GM18526 (cell line): Measurements from ENCODE around the gene VSIR.
A peak's percentile ranks its signal among the peaks of the same experiment; 100 is the strongest.

Experiments
- POLR2A ChIP-seq: IDR thresholded peaks from 3 replicates; pipeline ENCODE4 v1.6.1; 2011; ENCODE audit not compliant: insufficient read length; ENCODE audit errors: extremely low read depth

Gene VSIR

DNA sequence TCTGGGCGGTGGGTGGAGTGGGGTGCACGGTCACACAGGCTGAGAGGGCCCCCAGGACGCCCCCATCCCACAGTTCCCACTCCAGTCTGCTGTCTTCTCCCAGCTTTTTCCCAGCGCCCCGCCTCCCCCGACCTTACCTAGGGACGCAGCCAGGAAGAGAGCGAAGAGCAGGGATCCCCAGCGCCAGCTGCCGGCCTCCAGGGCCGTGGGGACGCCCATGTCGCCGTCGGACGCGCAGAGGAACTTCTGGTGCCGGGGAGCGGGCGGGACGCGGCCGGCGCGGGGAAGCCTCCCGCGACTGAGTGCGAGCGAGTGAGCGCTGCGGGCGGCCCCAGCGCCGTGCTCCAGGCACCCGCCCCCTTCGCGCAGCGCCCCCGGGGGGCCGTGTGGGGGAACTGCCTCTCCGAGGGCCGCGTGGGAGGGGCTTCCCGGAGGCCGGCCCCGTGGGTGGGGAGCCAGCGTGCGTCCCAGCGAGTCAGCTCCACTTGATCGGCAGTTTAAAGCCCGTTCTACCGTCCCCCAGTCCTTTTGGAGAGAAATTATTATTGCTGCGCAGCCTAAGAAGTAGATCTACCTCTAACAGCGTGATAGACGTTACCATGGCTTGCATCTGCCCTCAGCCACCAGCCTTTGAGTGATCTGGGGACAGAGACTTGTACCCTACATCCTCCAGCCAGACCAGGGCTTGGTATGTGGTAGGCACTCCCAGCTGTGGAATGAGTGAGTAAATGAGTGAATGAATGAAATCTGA is at the start of gene VSIR:
Gene VSIR, minus strand, starts transcription at position 300 of the 751 bp plus-strand sequence. Its CDS starts 81 bp downstream, at position 219.
- peak; percentile 83 for TF ChIP-seq POLR2A

DNA sequence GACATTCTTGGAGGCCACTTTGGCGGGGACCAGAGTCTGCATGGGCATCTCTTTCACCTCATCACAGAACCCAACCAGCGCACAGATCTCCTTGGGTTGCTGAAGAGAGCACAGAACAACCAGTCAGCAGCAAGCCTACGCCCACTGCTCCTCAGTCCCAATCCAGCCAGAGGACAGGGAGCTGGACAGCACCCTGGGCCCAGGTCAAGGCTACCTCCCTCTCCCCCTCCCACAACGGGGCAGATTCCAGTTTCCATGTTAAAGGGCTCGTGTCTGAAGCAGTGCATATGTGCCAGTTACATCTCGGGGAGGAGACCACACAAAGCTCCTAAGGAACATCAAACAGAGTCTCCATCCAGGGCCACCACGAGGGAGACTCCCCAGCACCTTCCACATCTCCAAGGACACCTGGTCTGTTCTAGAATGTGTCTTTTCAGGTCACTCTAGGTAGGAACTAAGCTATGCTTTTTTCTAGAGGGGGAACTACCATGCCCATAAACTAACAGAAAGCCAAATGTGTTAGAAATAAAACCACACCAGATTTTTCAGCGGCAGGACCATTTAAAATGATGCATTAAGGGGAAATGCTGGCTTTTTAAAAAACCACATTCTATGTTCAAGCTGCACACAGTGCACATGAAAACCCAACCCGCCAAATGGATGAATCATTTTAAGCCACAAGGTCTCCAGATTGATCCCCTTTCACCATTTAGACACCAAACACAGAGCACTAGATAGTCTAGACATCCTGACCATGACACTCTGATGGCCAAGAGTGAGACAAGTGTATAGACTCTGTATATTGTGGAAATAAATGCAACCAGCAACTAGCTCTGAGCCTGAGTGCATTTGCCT is 48.8 kb upstream of the VSIR start:
- TF ChIP-seq POLR2A = no peak

DNA sequence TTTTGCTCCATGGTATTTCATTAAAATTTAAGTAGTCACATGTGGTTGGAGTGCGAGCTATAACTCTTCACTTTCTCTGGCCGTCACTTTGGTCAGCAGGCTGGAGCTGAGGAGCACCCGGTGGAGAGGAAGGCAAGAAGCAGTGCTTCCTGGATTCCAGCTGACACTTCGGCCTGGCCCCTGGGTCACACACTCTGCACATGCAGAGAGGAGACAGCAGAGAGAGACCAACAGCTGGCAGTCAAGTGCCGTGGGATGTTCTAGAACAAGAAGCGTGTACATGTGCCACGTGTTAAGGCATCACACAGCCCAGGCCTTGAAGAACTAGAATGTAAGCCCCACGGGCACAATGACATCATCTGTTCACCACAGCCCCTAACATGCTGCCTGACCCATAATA is 47.6 kb upstream of the VSIR start:
- no peak for TF ChIP-seq POLR2A

DNA sequence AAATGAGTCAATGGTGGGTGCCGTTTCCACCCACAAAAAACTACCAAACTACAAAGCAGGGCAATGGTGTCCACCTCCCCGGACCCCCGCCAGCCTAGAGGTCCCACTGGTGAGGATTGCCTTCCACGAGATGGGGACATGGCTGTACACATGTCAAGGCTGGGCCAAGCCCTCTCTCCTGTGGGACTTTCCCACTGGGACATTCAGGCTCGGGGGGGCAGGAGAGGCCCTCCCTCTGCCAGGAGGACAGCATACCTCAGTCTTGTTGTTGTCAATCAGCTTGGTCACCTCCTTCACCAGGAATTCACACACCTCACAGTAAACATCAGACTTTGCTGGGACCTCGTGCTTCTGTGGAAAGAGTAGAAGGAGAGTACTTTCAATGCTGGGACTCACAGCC is 46.7 kb upstream of the VSIR start:
- no peak for TF ChIP-seq POLR2A

DNA sequence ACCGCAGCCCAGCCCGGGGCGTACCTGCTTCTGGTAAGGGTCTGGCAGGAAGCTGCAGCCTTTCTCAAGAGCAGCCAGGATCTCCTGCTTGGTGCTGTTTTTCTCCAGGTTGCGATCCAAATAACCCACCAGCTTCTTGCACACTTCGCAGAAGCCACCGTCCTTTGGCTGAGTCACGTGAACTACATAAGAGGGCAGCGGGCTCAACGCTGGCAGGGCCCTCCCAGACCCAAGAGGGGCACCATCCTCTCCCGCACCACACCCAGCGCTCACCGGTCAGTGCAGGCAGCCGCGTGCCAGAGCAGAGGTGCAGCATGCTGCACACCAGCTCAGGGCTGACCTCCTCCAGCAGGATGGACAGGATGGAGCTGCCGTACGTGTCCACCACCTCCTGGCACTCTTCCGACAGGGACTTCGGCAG is 46.1 kb upstream of the VSIR start:
- no peak for TF ChIP-seq POLR2A

DNA sequence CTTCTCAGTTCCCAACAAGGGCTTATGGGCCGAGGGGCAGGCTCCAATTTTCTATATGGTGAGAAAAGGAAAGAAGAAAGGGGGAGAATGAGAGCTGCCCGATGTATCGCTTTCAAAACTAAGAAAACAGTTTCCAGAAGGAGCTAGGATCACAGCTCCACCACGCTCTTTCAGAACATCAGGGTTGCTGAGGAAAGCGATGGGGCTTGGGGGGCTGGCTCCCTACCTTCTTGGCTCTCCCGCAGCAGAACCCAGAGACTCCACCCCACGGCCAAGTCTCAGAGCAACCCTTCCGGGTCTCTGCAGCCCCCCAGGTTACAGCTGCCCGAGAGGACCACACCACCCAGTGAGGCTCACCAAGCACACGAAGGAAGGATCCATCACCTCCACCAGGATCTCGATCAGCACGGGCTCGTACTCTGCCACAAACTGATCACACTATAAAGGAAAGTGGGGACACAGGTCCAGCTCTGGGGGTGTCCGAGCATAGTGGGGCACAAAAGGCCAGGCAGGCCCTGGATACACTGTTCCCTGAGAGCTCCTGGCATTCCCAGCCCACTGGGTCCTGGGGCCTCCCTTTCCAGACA is 45.4 kb upstream of the VSIR start:
- TF ChIP-seq POLR2A = no peak

DNA sequence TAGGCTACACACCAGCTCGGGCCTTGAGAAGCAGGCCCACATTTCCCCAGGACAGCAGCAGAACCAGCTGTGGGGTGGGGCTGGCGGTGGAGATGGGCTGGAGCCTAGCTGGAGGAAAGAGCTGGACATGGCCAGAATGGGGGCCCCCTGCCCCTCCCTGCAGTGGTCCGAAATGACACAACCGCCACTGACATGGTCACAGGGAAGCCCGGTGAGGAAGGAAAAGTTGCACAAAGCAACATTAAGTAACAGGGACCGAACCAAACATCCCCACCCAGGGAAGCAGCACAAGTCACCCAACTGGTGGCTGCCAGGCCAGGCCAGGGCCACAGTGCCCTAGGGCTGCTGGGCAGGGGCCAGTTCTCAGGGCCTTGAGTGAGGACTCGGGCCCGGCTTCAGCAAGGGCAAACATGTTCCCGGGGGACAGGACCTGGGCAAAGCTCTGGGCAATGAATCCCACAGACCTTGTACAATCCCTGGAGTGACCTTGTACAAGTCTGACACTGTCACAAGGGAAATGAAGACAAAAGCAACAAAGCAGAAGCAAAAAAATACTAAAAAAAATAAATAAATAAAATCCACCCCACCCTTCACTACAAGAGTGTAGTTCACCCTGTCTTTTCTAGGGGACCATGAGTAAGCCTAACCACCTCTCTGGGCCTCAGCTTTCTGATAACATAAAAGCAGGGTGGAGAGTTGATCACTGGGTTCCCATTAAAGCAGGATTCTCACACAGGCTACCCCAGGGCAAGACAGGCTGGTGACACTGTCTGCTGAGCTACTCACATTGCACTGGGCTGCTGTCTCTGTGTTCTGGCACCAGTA is 44.7 kb upstream of the VSIR start:
- no peak for TF ChIP-seq POLR2A

DNA sequence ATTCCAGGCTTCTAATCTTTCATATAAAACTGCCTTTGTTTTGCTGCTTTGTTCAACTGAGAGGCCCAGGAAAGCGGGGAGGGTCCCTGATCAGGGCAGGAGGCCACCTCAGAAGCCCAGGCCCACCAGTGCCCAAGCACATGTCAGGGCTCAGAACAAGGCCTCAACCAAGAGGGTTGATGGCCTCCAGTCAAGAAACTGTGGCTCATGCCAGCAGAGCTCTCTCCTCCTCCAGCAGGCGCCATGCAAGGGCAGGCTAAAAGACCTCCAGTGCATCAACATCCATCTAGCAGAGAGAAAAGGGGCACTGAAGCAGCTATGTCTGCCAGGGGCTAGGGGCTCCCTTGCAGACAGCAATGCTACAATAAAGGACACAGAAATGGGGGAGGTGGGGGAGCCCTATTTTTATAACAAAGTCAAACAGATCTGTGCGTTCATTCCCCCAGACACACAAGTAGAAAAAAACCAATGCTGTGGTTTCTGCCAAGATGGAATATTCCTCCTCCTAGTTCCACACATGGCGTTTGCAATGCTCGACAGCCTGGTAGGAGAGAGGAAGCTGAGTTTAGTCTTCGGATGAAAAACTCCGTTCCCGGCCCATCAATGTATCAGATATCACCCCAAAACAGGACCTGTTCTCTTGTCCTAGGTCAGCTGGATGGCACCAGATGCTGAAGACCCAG is 43.8 kb upstream of the VSIR start:
- TF ChIP-seq POLR2A = no peak

DNA sequence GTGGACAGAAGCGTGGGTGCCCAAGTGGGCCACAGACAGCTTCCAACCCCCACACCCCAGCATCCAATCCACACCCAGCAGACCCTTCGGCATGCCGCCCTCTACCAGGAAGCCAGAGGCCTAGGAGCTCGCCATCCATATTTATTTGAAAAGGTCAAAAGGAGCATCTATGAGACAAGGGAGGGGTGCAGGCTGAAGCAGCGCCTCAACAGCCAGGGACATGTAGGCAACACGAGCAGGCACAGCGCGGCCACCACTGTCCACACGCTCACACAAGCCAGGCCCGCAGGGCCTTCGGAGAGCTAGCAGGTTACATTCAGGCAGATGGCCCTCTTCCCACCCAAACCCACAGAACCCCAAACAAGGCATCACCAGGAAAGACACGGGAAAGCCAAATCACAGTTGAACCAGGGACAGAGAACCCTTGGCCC is 43.1 kb upstream of the VSIR start:
- TF ChIP-seq POLR2A = no peak

DNA sequence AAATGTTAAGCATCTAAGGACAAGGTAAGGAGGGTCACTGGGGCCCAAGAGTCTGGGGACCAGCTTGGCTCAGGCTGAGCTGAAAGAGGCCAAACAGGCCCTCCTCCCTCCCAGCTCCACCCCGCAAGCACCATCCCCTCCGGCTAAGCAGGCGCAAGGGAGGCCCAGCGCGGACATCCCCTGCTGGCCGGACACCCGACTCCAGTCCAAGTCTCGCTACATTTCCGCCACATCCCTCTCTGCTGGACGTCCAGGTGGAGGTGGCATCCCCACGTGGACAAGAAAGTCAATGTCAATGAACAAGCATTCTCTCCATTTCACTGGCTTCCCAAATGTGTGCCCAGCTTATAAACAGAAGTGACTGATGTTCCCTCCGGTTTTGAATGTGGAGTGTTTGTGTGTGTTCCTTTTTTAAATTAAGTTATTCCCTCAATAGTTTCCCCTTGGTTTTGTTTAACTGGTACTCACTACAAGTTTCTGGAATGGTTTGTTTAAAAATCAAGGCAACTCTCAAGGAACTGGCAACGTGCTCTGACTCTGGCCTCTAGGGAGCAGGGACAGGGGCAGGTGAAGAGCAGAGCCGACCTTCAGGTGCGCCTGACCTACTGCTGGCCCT is 42.3 kb upstream of the VSIR start:
- no peak for TF ChIP-seq POLR2A

DNA sequence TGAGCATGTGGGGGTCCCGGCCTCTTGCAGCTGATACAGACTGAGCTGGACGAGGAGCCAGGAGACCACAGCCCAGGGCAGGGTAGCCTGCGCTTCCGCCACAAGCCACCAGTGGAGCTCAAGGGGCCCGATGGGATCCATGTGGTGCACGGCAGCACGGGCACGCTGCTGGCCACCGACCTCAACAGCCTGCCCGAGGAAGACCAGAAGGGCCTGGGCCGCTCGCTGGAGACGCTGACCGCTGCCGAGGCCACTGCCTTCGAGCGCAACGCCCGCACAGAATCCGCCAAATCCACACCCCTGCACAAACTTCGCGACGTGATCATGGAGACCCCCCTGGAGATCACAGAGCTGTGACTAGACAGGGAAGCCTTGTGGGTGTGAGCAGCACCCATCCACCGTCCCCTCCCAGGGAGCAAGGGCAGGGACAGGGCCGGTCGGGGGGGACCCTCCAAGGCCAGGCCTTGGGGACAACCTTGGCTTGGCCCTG is 41.6 kb upstream of the VSIR start:
- TF ChIP-seq POLR2A = no peak

DNA sequence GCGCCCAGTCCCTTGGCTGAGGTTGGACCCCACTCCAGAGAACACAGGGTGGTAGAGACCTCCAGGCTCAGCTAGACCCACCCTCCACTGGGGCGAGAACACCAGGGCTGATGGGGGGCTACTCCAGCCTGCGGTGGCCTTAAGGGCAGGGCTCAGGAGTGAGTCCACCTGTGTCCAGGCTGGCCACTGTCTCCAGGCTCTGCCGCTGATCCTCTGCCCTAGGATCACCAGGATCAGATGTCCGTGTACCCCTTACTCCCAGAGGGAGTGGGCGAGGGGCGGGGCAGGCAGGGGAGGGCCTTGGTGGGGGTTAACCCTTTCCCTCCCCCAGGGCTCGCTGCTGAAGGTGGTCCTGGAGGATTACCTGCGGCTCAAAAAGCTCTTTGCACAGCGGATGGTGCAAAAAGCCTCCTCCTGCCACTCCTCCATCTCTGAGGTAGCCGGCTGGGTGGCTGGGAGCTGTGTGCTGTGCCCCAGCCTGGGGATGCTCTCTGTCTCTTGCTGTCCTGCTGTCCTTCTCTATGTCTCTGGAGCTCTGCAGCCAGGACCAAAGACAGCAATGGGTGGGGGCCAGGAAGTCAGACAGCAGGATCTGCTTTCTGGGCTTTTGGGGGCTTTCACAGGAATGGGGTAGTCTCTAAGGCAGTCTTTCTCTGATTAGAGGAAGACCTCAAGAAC is 39.7 kb upstream of the VSIR start:
- no peak for TF ChIP-seq POLR2A

DNA sequence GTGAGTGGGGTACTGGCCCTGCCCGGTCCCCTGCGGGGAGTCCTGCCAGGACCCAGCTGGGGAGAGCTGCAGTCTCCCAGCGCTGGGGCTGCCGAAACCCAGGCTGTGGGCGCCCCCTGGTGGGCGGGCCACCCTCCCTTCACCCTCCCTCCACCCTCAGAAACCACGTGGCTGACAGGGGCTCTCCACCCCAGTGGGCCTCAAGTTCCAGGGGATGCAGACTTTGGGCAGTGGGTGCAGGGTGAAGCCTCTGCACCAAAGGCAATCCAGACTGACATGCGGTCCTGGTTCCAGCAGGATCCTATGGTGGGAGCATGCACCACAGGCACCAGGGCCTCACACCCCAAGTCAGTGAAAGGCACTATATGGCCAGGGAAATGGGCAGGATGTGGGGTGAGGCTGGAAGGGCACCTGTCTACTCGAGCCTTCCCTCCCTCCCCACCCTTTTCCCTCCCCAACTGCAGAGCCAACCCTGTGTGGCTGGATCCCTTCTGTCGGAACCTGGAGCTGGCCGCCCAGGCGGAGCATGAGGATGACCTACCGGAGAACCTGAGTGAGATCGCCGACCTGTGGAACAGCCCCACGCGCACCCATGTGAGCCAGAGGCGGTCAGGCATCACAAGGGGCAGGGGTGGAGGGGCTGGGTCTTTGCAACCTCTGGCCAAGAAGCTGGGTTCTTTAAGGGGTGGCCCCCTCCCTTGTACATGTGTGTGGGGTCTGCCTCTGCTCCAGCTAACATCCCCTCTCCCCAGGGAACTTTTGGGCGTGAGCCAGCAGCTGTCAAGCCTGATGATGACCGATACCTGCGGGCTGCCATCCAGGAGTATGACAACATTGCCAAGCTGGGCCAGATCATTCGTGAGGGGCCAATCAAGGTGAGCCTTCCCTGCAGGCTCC is 38.9 kb upstream of the VSIR start:
- TF ChIP-seq POLR2A = no peak

DNA sequence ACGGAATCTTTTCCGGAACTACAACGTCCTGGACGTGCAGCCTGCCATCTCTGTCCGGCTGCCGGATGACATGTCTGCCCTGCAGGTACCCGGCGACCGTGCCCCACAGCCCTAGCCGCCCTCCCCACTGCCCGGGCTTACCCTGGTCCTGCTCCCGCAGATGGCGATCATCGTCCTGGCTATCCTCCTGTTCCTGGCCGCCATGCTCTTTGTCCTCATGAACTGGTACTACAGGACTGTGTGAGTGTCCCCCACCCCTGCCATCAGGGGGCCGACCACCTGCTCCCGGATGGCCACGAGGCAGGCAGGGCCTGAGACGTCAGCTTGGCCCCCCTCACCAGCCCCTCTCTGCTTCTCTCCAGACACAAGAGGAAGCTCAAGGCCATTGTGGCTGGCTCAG is 38.0 kb upstream of the VSIR start:
- no peak for TF ChIP-seq POLR2A
